IMR-90 (cell line): ENCODE measurements around the gene WRAP73.

Experiments used
- BHLHE40 ChIP-seq: fragments of 150-350 bp; IDR thresholded peaks from 2 replicates; pipeline ENCODE4 v1.6.1; 2016; ENCODE audit warnings: mild to moderate bottlenecking, low read depth, low read length
- CEBPB ChIP-seq: IDR thresholded peaks from 2 replicates; pipeline ENCODE4 v1.6.1; 2012; ENCODE audit warnings: low read depth, low read length, improper control_type of control experiment
- CHD1 ChIP-seq: IDR thresholded peaks from 2 replicates; pipeline ENCODE4 v1.6.1; 2012; ENCODE audit warnings: low read depth, low read length, improper control_type of control experiment
- CTCF ChIP-seq: conservative IDR thresholded peaks from 2 replicates; pipeline ENCODE4 v1.5.1; 2012; ENCODE audit warnings: mild to moderate bottlenecking, low read depth, low read length, improper control_type of control experiment
- FOS ChIP-seq: fragments of 150-350 bp; IDR thresholded peaks from 2 replicates; pipeline ENCODE4 v1.6.1; 2016; ENCODE audit warnings: low read depth, low read length
- MAFK ChIP-seq: IDR thresholded peaks from 2 replicates; pipeline ENCODE4 v1.6.1; 2012; ENCODE audit warnings: low read depth, low read length, improper control_type of control experiment
- MXI1 ChIP-seq: IDR thresholded peaks from 2 replicates; pipeline ENCODE4 v1.6.1; 2012; ENCODE audit warnings: low read depth, mild to moderate bottlenecking, low read length, moderate library complexity, borderline replicate concordance
- NFE2L2 ChIP-seq: fragments of 150-350 bp; IDR thresholded peaks from 2 replicates; pipeline ENCODE4 v1.6.1; 2016; ENCODE audit warnings: low read depth, mild to moderate bottlenecking, low read length
- POLR2A ChIP-seq: IDR thresholded peaks from 2 replicates; pipeline ENCODE4 v1.6.1; 2012; ENCODE audit warnings: mild to moderate bottlenecking, low read depth, low read length
- RAD21 ChIP-seq: IDR thresholded peaks from 2 replicates; pipeline ENCODE4 v1.6.1; 2012; ENCODE audit warnings: low read length, improper control_type of control experiment
- RCOR1 ChIP-seq: IDR thresholded peaks from 2 replicates; pipeline ENCODE4 v1.6.1; 2012; ENCODE audit warnings: mild to moderate bottlenecking, low read length, improper control_type of control experiment; ENCODE audit not compliant: insufficient replicate concordance
- RFX5 ChIP-seq: IDR thresholded peaks from 2 replicates; pipeline ENCODE4 v1.8.0; 2012; ENCODE audit warnings: low read depth, mild to moderate bottlenecking, low read length, moderate library complexity
- TF ChIP-seq, protein P1 (sequence below): fragments of 150-350 bp; IDR thresholded peaks from 2 replicates; pipeline ENCODE4 v1.6.1; 2017; ENCODE audit warnings: mild to moderate bottlenecking, antibody characterized with exemption, low read length, low read depth

GRCh38 chr1:3693321-3693720 lies 43.4 kb upstream of the WRAP73 start:
- TF ChIP-seq CTCF, result no peak
- no peak for TF ChIP-seq FOS
- TF ChIP-seq CHD1, result no peak
- TF ChIP-seq, protein P1, sequence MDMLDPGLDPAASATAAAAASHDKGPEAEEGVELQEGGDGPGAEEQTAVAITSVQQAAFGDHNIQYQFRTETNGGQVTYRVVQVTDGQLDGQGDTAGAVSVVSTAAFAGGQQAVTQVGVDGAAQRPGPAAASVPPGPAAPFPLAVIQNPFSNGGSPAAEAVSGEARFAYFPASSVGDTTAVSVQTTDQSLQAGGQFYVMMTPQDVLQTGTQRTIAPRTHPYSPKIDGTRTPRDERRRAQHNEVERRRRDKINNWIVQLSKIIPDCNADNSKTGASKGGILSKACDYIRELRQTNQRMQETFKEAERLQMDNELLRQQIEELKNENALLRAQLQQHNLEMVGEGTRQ, result no peak
- no peak for TF ChIP-seq CEBPB
- no peak for TF ChIP-seq MAFK
- no peak for TF ChIP-seq POLR2A
- no peak for TF ChIP-seq BHLHE40
- TF ChIP-seq MXI1, result no peak
- no peak for TF ChIP-seq RAD21
- no peak for TF ChIP-seq RFX5
- no peak for TF ChIP-seq RCOR1
- no peak for TF ChIP-seq NFE2L2
